Keratinocyte (primary cell): Measurements from ENCODE around the gene SLC25A13. TPM values are rescaled to one million over a fixed set of nuclear protein-coding genes. Genes with fewer than 3 reads are reported as not detected.

Source experiments
- DNase-seq: peaks from one replicate; pipeline ENCODE4 v3.0.0-alpha.2; 2011; ENCODE audit warnings: low read depth, missing footprints, low spot score
- FAIRE-seq: peaks from 2 replicates; lab custom pipeline; 2011; peaks lifted over from hg19 to GRCh38; lab: Jason Lieb, UNC
- H2AFZ ChIP-seq: 2 replicates; pipeline ENCODE4 v1.6.0; 2012; ENCODE audit warnings: low read length, control low read depth, inconsistent platforms; ENCODE audit not compliant: control insufficient read depth
- H3K27ac ChIP-seq: 2 replicates; pipeline ENCODE4 v1.5.1; 2011; ENCODE audit warnings: low read length; ENCODE audit not compliant: control insufficient read depth, insufficient read depth
- H3K27me3 ChIP-seq: 3 replicates; pipeline ENCODE4 v1.6.0; 2011; ENCODE audit warnings: low read length; ENCODE audit not compliant: control insufficient read depth, insufficient read depth; ENCODE audit errors: extremely low read depth
- H3K36me3 ChIP-seq, 2 experiments: 2 replicates in 1 of 2; 3 replicates in 1 of 2; pipeline ENCODE4 v1.5.1; 2011; ENCODE audit warnings: low read length in 2 of 2, mild to moderate bottlenecking in 1 of 2; ENCODE audit not compliant: control insufficient read depth in 2 of 2, insufficient read depth in 2 of 2; ENCODE audit errors: extremely low read depth in 1 of 2
- H3K4me1 ChIP-seq: 3 replicates; pipeline ENCODE4 v1.5.1; 2011; ENCODE audit warnings: low read length; ENCODE audit not compliant: control insufficient read depth, insufficient read depth; ENCODE audit errors: extremely low read depth
- H3K4me2 ChIP-seq: 3 replicates; pipeline ENCODE4 v1.6.0; 2011; ENCODE audit warnings: low read depth, low read length; ENCODE audit not compliant: control insufficient read depth, insufficient read depth; ENCODE audit errors: extremely low read depth
- H3K4me3 ChIP-seq, 3 experiments: fragments of 200-600 bp in 1 of 3; sonication (generic) in 1 of 3; 2 replicates in 2 of 3; 3 replicates in 1 of 3; pipeline ENCODE4 v1.5.1; 2011 to 2016; ENCODE audit warnings: low read length in 3 of 3, mild to moderate bottlenecking in 3 of 3, control low read depth in 2 of 3, inconsistent platforms in 1 of 3, low read depth in 1 of 3, mixed read lengths in 1 of 3, mixed run types in 1 of 3, moderate library complexity in 1 of 3; ENCODE audit not compliant: control insufficient read depth in 2 of 3, insufficient read depth in 2 of 3; ENCODE audit errors: extremely low read depth in 1 of 3
- H3K79me2 ChIP-seq: 2 replicates; pipeline ENCODE4 v1.6.0; 2012; ENCODE audit warnings: low read length; ENCODE audit not compliant: control insufficient read depth, insufficient read depth
- H3K9ac ChIP-seq: 3 replicates; pipeline ENCODE4 v1.6.0; 2011; ENCODE audit warnings: low read length; ENCODE audit not compliant: control insufficient read depth, insufficient read depth; ENCODE audit errors: extremely low read depth
- H3K9me1 ChIP-seq: 3 replicates; pipeline ENCODE4 v1.6.0; 2011; ENCODE audit warnings: low read length; ENCODE audit not compliant: control insufficient read depth, insufficient read depth; ENCODE audit errors: extremely low read depth
- H3K9me3 ChIP-seq: 2 replicates; pipeline ENCODE4 v1.5.1; 2012; ENCODE audit warnings: low read depth, low read length; ENCODE audit not compliant: control insufficient read depth
- H4K20me1 ChIP-seq: 3 replicates; pipeline ENCODE4 v1.6.0; 2011; ENCODE audit warnings: low read length; ENCODE audit not compliant: control insufficient read depth, insufficient read depth; ENCODE audit errors: extremely low read depth
- CTCF ChIP-seq, 3 experiments: IDR thresholded peaks in 1 of 3; conservative IDR thresholded peaks in 1 of 3; optimal IDR thresholded peaks in 1 of 3; 2 replicates in 2 of 3; 3 replicates in 1 of 3; pipeline versions ENCODE3 to v1.5.1; 2011; ENCODE audit warnings: low read length in 3 of 3, mild to moderate bottlenecking in 3 of 3, moderate library complexity in 2 of 3, control low read depth in 1 of 3, inconsistent platforms in 1 of 3; ENCODE audit not compliant: insufficient read depth in 2 of 3; ENCODE audit errors: extremely low read depth in 1 of 3
- EZH2 ChIP-seq: IDR thresholded peaks from one replicate; pipeline ENCODE4 v1.6.1; 2012; ENCODE audit warnings: inconsistent platforms, mild to moderate bottlenecking, low read length, moderate library complexity
- dilution Hi-C: fragments of 300-500 bp; cut with MboI; formaldehyde crosslinking; loops from one replicate; pipeline ENCODE4 v1.7.0; 2020; ENCODE audit warnings: low sequenced_read_pairs; ENCODE audit not compliant: extremely low pct_ligation_motif_present
- polyA plus RNA-seq, 5 experiments: library from polyadenylated mRNA; depleted of rRNA in 3 of 5; stranded (reverse) in 3 of 5; stranded (forward) in 1 of 5; unstranded in 1 of 5; fragments of >200 nt; gene quantifications; 1 replicate in 1 of 5; 2 replicates in 3 of 5; 3 replicates in 1 of 5; pipeline versions ENCODE4 v1.2.1 to v1.2.3, GENCODE V29; 2011 to 2012; ENCODE audit warnings: missing spikeins in 2 of 5, low read depth in 1 of 5, low replicate concordance in 1 of 5

SLC25A13 gene
- polyA plus RNA-seq, 1 donor (not counting 4 experiments of a cell fraction or from before 2014, with no cell fraction given) = 29.4 TPM

DNA sequence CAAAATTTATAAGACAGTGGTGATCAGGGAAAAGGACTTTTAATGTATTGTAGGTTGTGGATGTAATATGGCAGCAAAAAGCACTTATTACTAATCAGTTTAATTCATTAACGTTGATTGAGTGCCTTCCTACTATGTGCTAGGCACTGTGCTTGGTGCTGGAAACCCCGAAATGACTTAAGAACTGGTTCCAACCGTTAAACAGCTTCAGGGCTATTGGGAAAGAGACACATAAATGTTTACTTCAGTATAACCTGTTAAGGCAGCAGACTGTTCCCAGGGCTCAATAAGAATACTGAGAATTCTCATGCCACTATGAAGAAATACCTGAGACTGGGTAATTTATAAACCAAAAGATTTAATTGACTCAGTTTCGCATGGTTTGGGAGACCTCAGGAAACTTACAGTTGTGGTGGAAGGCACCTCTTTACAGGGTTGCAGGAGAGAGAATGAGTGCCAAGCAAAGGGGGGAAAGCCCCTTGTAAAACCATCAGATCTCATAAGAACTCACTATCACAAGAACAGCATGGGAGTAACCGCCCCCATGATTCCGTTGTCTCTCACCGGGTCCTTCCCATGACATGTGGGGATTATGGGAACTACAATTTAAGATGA is 1.1 kb upstream of the SLC25A13 start:
- no peaks in the 10 kb centered on the region for H4K20me1 ChIP-seq
- H3K4me2 ChIP-seq = peak overlapping the region; percentile 90
- no peaks in the 10 kb centered on the region for H3K9me1 ChIP-seq
- no peaks in the 10 kb centered on the region for H3K27me3 ChIP-seq
- dilution Hi-C loops = no loop called here
- peaks cover 31% of the 10 kb centered on the region for H3K79me2 ChIP-seq
- no peak for FAIRE-seq
- no peak overlapping the region for H2AFZ ChIP-seq
- DNase-seq = no peak
- H3K4me1 ChIP-seq = peaks cover 23% of the 10 kb centered on the region
- H3K4me3 ChIP-seq = no peak overlapping the region
- no peak overlapping the region for H3K27ac ChIP-seq
- H3K36me3 ChIP-seq = no peaks in the 10 kb centered on the region
- H3K9me3 ChIP-seq = no peaks in the 10 kb centered on the region
- no peak overlapping the region for H3K9ac ChIP-seq
- TF ChIP-seq EZH2 (no peak), CTCF (optimal IDR thresholded peaks at IDR 0.05 in 1 of 3, IDR thresholded peaks at IDR 0.05 in 1 of 3, conservative IDR thresholded peaks at IDR 0.05 in 1 of 3; ENCODE audit: extremely low read depth in 1 of 3, insufficient read depth in 2 of 3, low read length in 3 of 3) (no peak)

DNA sequence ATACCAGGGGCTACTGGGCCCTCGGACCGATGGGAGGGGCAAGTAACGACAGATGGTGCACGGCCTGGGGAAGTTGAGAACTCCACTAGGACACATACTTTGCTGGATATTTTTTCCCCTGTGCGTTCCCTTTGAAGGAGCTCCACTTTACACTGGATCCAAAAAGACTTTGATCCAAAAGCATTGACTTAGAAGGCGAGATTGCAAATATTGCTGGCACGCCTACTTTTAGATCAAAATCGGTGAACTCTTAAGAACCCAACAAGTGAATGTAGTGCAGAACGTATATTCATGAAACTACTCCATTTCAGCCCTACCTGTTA is 436 bp upstream of the SLC25A13 start:
- Histone ChIP-seq H3K4me1 (peaks cover 17% of the 10 kb centered on the region), H3K9me1 (no peaks in the 10 kb centered on the region), H3K4me2 (peak overlapping the region; percentile 90), H4K20me1 (no peaks in the 10 kb centered on the region), H3K9ac (peak overlapping the region; percentile 92), H3K4me3 (peak overlapping the region; percentile 75 to 92 (median 89)), H3K79me2 (peaks cover 36% of the 10 kb centered on the region), H3K27me3 (no peaks in the 10 kb centered on the region), H3K27ac (peak overlapping the region; percentile 90), H2AFZ (peak overlapping the region; percentile 88), H3K36me3 (no peaks in the 10 kb centered on the region), H3K9me3 (no peaks in the 10 kb centered on the region)
- dilution Hi-C loops = no loop called here
- FAIRE-seq = no peak
- no peak for DNase-seq
- TF ChIP-seq CTCF (optimal IDR thresholded peaks at IDR 0.05 in 1 of 3, IDR thresholded peaks at IDR 0.05 in 1 of 3, conservative IDR thresholded peaks at IDR 0.05 in 1 of 3; ENCODE audit: extremely low read depth in 1 of 3, insufficient read depth in 2 of 3, low read length in 3 of 3) (no peak), EZH2 (no peak)
